ENCODE results near the gene AP5Z1. TPM values are rescaled to one million over a fixed set of nuclear protein-coding genes. Genes with fewer than 3 reads are reported as not detected.

The AP5Z1 gene
- total and polyA plus RNA-seq, 2 donors (not counting 1 experiment from before 2014, with no cell fraction given), result 99.7 to 113 TPM

DNA sequence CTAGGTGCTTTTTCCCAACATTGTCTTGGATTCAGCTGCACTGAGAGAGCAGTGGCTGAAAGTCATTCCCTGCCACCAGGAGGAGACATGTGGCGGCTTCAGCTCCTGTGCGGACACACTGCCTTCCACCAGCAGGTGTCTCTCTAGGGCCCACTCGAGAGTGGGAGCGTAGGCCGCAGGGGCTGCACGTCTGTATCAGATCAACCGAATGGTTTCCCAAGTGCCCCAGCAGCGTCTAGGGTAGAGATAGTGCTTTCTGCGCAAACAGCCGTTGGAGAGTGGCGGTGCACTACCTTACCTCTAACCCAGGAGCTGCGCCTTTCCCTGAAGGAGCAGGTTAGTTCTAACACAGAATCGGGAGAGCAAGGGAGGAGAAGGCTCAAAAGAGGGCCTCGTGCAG is 54.8 kb downstream of the AP5Z1 start:
- Histone ChIP-seq H3K4me3 (ENCODE audit: control extremely low read depth in 1 of 5, extremely low read depth in 1 of 5, insufficient read depth in 1 of 5, low read depth in 2 of 5, low read length in 4 of 5) (no peak overlapping the region), H3K27me3 (replicated peaks in 1 of 4; ENCODE audit: control extremely low read depth in 1 of 4, control insufficient read depth in 3 of 4, insufficient read depth in 4 of 4, low read length in 3 of 4) (no peaks in the 10 kb centered on the region), H3K79me2 (ENCODE audit: control insufficient read depth, insufficient read depth, low read length) (no peaks in the 10 kb centered on the region), H3K4me2 (replicated peaks; ENCODE audit: low read depth, low read length, poor library complexity, severe bottlenecking) (no peak overlapping the region), H4K20me1 (ENCODE audit: control insufficient read depth, insufficient read depth, low read length, poor library complexity, severe bottlenecking) (no peaks in the 10 kb centered on the region), H3K27ac (ENCODE audit: low read length in 2 of 2) (no peak overlapping the region), H3K36me3 (replicated peaks in 1 of 2; ENCODE audit: control extremely low read depth in 1 of 2, control insufficient read depth in 1 of 2, extremely low read depth in 1 of 2, insufficient read depth in 2 of 2, low read length in 1 of 2) (no peaks in the 10 kb centered on the region), H3K9me3 (ENCODE audit: control extremely low read depth in 1 of 3, control insufficient read depth in 2 of 3, insufficient read depth in 1 of 3, low read length in 2 of 3) (peaks cover 0 to 14% (median 0%) of the 10 kb centered on the region in 3 donors), H3K4me1 (ENCODE audit: control insufficient read depth in 2 of 2, insufficient read depth in 2 of 2, low read length in 2 of 2) (no peaks in the 10 kb centered on the region), H2AFZ (ENCODE audit: insufficient read depth, low read depth, low read length, poor library complexity, severe bottlenecking) (no peak overlapping the region), H3K9ac (ENCODE audit: low read length) (no peak overlapping the region)
- intact Hi-C loops (cut with micrococcal nuclease), result loop anchor here (5.0 kb wide), 1 partner anchor 622 kb away; no protein-coding TSS in a partner anchor
- CTCF ChIA-PET, result interaction anchor here (2.7 kb wide), 1 partner anchor 256 kb away, joined by 24 read pairs; no protein-coding TSS in a partner anchor
- Mint-ChIP-seq H3K4me1 (no peaks in the 10 kb centered on the region), H3K27me3 (no peaks in the 10 kb centered on the region), H3K27ac (no peak overlapping the region), H3K9me3 (ENCODE audit: insufficient read depth) (no peaks in the 10 kb centered on the region), H3K4me3 (no peak overlapping the region)
- ATAC-seq (ENCODE audit: low read depth) (peak; percentile 72), DNase-seq (peak; percentile 63)
- POLR2A ChIA-PET, result no interaction called here
- TF ChIP-seq EZH2 (IDR thresholded peaks at IDR 0.05; ENCODE audit: borderline replicate concordance, insufficient read depth, low read depth, low read length, poor library complexity, severe bottlenecking), result no peak
- TF ChIP-seq, protein P1, sequence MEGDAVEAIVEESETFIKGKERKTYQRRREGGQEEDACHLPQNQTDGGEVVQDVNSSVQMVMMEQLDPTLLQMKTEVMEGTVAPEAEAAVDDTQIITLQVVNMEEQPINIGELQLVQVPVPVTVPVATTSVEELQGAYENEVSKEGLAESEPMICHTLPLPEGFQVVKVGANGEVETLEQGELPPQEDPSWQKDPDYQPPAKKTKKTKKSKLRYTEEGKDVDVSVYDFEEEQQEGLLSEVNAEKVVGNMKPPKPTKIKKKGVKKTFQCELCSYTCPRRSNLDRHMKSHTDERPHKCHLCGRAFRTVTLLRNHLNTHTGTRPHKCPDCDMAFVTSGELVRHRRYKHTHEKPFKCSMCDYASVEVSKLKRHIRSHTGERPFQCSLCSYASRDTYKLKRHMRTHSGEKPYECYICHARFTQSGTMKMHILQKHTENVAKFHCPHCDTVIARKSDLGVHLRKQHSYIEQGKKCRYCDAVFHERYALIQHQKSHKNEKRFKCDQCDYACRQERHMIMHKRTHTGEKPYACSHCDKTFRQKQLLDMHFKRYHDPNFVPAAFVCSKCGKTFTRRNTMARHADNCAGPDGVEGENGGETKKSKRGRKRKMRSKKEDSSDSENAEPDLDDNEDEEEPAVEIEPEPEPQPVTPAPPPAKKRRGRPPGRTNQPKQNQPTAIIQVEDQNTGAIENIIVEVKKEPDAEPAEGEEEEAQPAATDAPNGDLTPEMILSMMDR (IDR thresholded peaks at IDR 0.05), result peak; percentile 64
- WGBS (ENCODE audit: insufficient coverage), result 21% methylated on average over 9 of the region's 14 CpGs

DNA sequence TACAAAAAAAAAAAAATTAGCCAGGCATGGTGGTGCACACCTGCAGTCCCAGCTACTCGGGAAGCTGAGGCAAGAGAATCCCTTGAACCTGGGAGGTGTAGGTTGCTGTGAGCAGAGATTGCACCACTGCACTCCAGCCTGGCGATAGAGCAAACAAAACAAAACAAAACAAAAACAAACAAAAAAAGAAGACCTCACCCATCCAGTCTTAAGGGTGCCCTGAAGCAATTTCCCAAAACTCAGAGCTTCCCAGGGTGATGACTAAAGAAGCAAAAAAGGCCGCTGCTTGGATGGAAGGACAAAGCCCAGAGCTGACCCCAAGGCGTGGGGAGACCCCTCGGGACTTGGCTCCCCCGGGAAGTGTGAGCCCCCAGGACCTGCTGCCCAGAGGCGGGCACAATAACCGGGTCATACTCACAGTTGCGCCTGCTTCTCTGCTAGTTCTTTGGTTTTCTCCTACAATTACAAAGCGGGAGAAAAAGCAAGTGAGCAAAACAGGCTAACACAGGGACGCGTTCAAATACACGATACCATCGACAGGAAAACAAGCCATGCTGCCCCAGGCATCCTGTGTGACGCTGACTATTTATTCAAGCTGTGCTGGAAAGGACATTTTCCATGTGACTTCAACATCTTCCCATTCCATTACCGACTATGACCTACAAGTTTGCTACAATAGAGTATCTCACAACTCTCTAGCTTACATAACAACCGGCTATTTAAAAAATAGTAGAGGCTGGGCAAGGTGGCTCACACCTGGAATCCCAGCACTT is 56.5 kb downstream of the AP5Z1 start:
- ATAC-seq (ENCODE audit: low read depth) (no peak), DNase-seq (no peak)
- H3K27ac Mint-ChIP-seq, result no peak overlapping the region
- no peaks in the 10 kb centered on the region for H3K79me2 ChIP-seq (ENCODE audit: control insufficient read depth, insufficient read depth, low read length)
- no peaks in the 10 kb centered on the region for H3K4me1 Mint-ChIP-seq
- no peaks in the 10 kb centered on the region for H3K4me1 ChIP-seq (ENCODE audit: control insufficient read depth in 2 of 2, insufficient read depth in 2 of 2, low read length in 2 of 2)
- H3K4me3 Mint-ChIP-seq, result no peak overlapping the region
- POLR2A ChIA-PET, result no interaction called here
- 92% methylated on average over 14 of the region's 17 CpGs for WGBS (ENCODE audit: insufficient coverage)
- H3K36me3 ChIP-seq (replicated peaks in 1 of 2; ENCODE audit: control extremely low read depth in 1 of 2, control insufficient read depth in 1 of 2, extremely low read depth in 1 of 2, insufficient read depth in 2 of 2, low read length in 1 of 2), result no peaks in the 10 kb centered on the region
- CTCF ChIA-PET, result interaction anchor here (0.8 to 2.7 kb wide), 3 partner anchors 252 to 254 kb away, joined by 3 to 24 read pairs (median 3); no protein-coding TSS in a partner anchor
- no peak overlapping the region for H3K4me3 ChIP-seq (ENCODE audit: control extremely low read depth in 1 of 5, extremely low read depth in 1 of 5, insufficient read depth in 1 of 5, low read depth in 2 of 5, low read length in 4 of 5)
- H2AFZ ChIP-seq (ENCODE audit: insufficient read depth, low read depth, low read length, poor library complexity, severe bottlenecking), result no peak overlapping the region
- no peak overlapping the region for H3K9ac ChIP-seq (ENCODE audit: low read length)
- H3K27me3 ChIP-seq (replicated peaks in 1 of 4; ENCODE audit: control extremely low read depth in 1 of 4, control insufficient read depth in 3 of 4, insufficient read depth in 4 of 4, low read length in 3 of 4), result no peaks in the 10 kb centered on the region
- no peak overlapping the region for H3K27ac ChIP-seq (ENCODE audit: low read length in 2 of 2)
- no peak overlapping the region for H3K4me2 ChIP-seq (replicated peaks; ENCODE audit: low read depth, low read length, poor library complexity, severe bottlenecking)
- H4K20me1 ChIP-seq (ENCODE audit: control insufficient read depth, insufficient read depth, low read length, poor library complexity, severe bottlenecking), result no peaks in the 10 kb centered on the region
- H3K9me3 Mint-ChIP-seq (ENCODE audit: insufficient read depth), result no peaks in the 10 kb centered on the region
- no peaks in the 10 kb centered on the region for H3K27me3 Mint-ChIP-seq
- H3K9me3 ChIP-seq (ENCODE audit: control extremely low read depth in 1 of 3, control insufficient read depth in 2 of 3, insufficient read depth in 1 of 3, low read length in 2 of 3), result peaks cover 0 to 14% (median 0%) of the 10 kb centered on the region in 3 donors
- TF ChIP-seq, protein P1 (IDR thresholded peaks at IDR 0.05), result no peak
- no peak for TF ChIP-seq EZH2 (IDR thresholded peaks at IDR 0.05; ENCODE audit: borderline replicate concordance, insufficient read depth, low read depth, low read length, poor library complexity, severe bottlenecking)
- intact Hi-C loops (cut with micrococcal nuclease), result loop anchor here (5.0 kb wide), 1 partner anchor 620 kb away; no protein-coding TSS in a partner anchor

Data from B cell (primary cell).